WTC11 (cell line): ENCODE measurements around the gene ELN. TPM values are rescaled to one million over a fixed set of nuclear protein-coding genes. Genes with fewer than 3 reads are reported as not detected.
"Not testable (repeated sequence)": the region's sequence is repeated elsewhere in the genome, so short reads cannot be mapped to it uniquely, and the experiment has no call there.

Experiments used
- ATAC-seq: fragments of 200-7000 bp; cut with Tn5 transposase; 2 replicates; pipeline ENCODE4 v1.10.0; 2021; ENCODE audit warnings: mild to moderate bottlenecking, moderate library complexity
- CTCF ChIA-PET: fragments of 300-600 bp; sonication (Branson Sonifier 250); formaldehyde crosslinking; loops from one replicate; lab custom pipeline; 2021; ENCODE audit warnings: antibody characterized with exemption; lab: Charles Lee
- POLR2A ChIA-PET: fragments of 350-600 bp; sonication (Branson Sonifier 250); formaldehyde crosslinking; loops from one replicate; lab custom pipeline; 2021; ENCODE audit warnings: antibody characterized with exemption; lab: Charles Lee
- DNase-seq: peaks from one replicate; pipeline ENCODE4 v3.0.0; 2021; ENCODE audit warnings: low spot score
- H3K27ac Mint-ChIP-seq: 2 replicates; pipeline ENCODE4 v1.8.0; 2021; ENCODE audit warnings: mixed read lengths
- H3K27me3 Mint-ChIP-seq: 2 replicates; pipeline ENCODE4 v1.8.0; 2021; ENCODE audit warnings: low read depth, mild to moderate bottlenecking, moderate library complexity, mixed read lengths
- H3K36me3 Mint-ChIP-seq: 2 replicates; pipeline ENCODE4 v1.8.0; 2021; ENCODE audit warnings: mixed read lengths
- H3K4me1 Mint-ChIP-seq: 2 replicates; pipeline ENCODE4 v1.8.0; 2022; ENCODE audit warnings: mixed read lengths
- H3K4me3 Mint-ChIP-seq: 2 replicates; pipeline ENCODE4 v1.8.0; 2021; ENCODE audit warnings: mild to moderate bottlenecking, moderate library complexity, mixed read lengths
- H3K9me3 Mint-ChIP-seq: 2 replicates; pipeline ENCODE4 v1.8.0; 2021; ENCODE audit warnings: mixed read lengths
- ATF6 ChIP-seq: sonication (generic); formaldehyde crosslinking; IDR thresholded peaks from 2 replicates; pipeline ENCODE4 v1.8.1; 2023; ENCODE audit warnings: mild to moderate bottlenecking, missing genetic modification reagents
- CREM ChIP-seq: sonication (generic); formaldehyde crosslinking; IDR thresholded peaks from 2 replicates; pipeline ENCODE4 v1.8.1; 2022; ENCODE audit warnings: mild to moderate bottlenecking, missing genetic modification reagents, moderate library complexity
- CTCF ChIP-seq: fragments of 200-600 bp; IDR thresholded peaks from 2 replicates; pipeline ENCODE4 v1.8.0; 2022; ENCODE audit warnings: antibody characterized with exemption
- ERG ChIP-seq: fragments of 250-450 bp; sonication (Bioruptor Pico); IDR thresholded peaks from 2 replicates; pipeline ENCODE4 v1.8.0; 2021; ENCODE audit warnings: mild to moderate bottlenecking
- FOXK1 ChIP-seq: sonication (generic); formaldehyde crosslinking; IDR thresholded peaks from 2 replicates; pipeline ENCODE4 v1.8.0; 2022; ENCODE audit warnings: mild to moderate bottlenecking, moderate library complexity, missing genetic modification reagents
- GABPB1 ChIP-seq: sonication (generic); formaldehyde crosslinking; IDR thresholded peaks from 2 replicates; pipeline ENCODE4 v1.8.1; 2023; ENCODE audit warnings: mild to moderate bottlenecking, missing genetic modification reagents
- HMGA2 ChIP-seq: fragments of 250-450 bp; sonication (Bioruptor Pico); IDR thresholded peaks from 2 replicates; pipeline ENCODE4 v1.4.0; 2021; ENCODE audit warnings: mild to moderate bottlenecking, moderate library complexity
- HMGXB4 ChIP-seq: sonication (generic); formaldehyde crosslinking; IDR thresholded peaks from 2 replicates; pipeline ENCODE4 v1.8.1; 2023; ENCODE audit warnings: mild to moderate bottlenecking, moderate library complexity, missing genetic modification reagents
- NFYB ChIP-seq: sonication (generic); formaldehyde crosslinking; conservative IDR thresholded peaks from 2 replicates; pipeline ENCODE4 v1.8.0; 2022; ENCODE audit warnings: low read depth, missing genetic modification reagents
- RELA ChIP-seq: sonication (generic); formaldehyde crosslinking; IDR thresholded peaks from 2 replicates; pipeline ENCODE4 v1.8.1; 2022; ENCODE audit warnings: missing genetic modification reagents, mild to moderate bottlenecking, borderline replicate concordance
- SOX15 ChIP-seq: fragments of 250-450 bp; sonication (Bioruptor Pico); IDR thresholded peaks from 2 replicates; pipeline ENCODE4 v1.9.0; 2021; ENCODE audit warnings: mild to moderate bottlenecking
- TEAD4 ChIP-seq: sonication (generic); formaldehyde crosslinking; IDR thresholded peaks from 2 replicates; pipeline ENCODE4 v1.8.0; 2022; ENCODE audit warnings: mild to moderate bottlenecking, missing genetic modification reagents
- ZNF425 ChIP-seq: fragments of 250-450 bp; sonication (Bioruptor Pico); conservative IDR thresholded peaks from 2 replicates; pipeline ENCODE4 v1.9.0; 2021; ENCODE audit warnings: mild to moderate bottlenecking
- total RNA-seq: library from RNA; stranded (reverse); gene quantifications from 3 replicates; pipeline ENCODE4 v1.2.3, GENCODE V29; 2021

ELN gene
- total RNA-seq, 1 experiment from 2014 or later = 3.3 TPM

- CTCF ChIA-PET = interaction anchor here (1.3 to 3.0 kb wide), 2 partner anchors 15 to 201 kb away, joined by 3 to 12 read pairs; no protein-coding TSS in a partner anchor
- DNase-seq, H3K27me3 Mint-ChIP-seq: not testable (repeated sequence)
- TF ChIP-seq HMGA2 (CRISPR knock-in tag) = peak; percentile 76
- TF ChIP-seq, all 79 proteins: peak for 1; not testable (repeated sequence) for 78
- H3K9me3 Mint-ChIP-seq, H3K27ac Mint-ChIP-seq, ATAC-seq, H3K4me3 Mint-ChIP-seq, H3K36me3 Mint-ChIP-seq, H3K4me1 Mint-ChIP-seq, POLR2A ChIA-PET: not testable (repeated sequence)
Observed at GRCh38 chr7:74011421-74011820, 16.6 kb upstream of the ELN start.

GRCh38 chr7:74012842-74013249 lies 15.1 kb upstream of the ELN start:
- CTCF ChIA-PET = interaction anchor here (3.0 kb wide), 1 partner anchor 14 kb away, joined by 12 read pairs; no protein-coding TSS in a partner anchor
- TF ChIP-seq HMGXB4 (CRISPR knock-in tag) (no peak), FOXK1 (no peak), NFYB (CRISPR knock-in tag) (no peak), CTCF (no peak), ATF6 (CRISPR knock-in tag) (no peak), SOX15 (no peak), GABPB1 (CRISPR knock-in tag) (no peak), TEAD4 (no peak)
- Mint-ChIP-seq H3K4me1 (no peaks in the 10 kb centered on the region), H3K9me3 (no peaks in the 10 kb centered on the region), H3K36me3 (no peaks in the 10 kb centered on the region), H3K27ac (no peak overlapping the region), H3K27me3 (no peaks in the 10 kb centered on the region), H3K4me3 (no peak overlapping the region)
- POLR2A ChIA-PET = no interaction called here
- peak; percentile 54 for ATAC-seq
- DNase-seq = no peak

- Mint-ChIP-seq H3K27me3 (no peaks in the 10 kb centered on the region), H3K36me3 (no peaks in the 10 kb centered on the region), H3K27ac (no peak overlapping the region), H3K4me3 (no peak overlapping the region), H3K4me1 (peaks cover 5% of the 10 kb centered on the region), H3K9me3 (no peaks in the 10 kb centered on the region)
- ChIA-PET POLR2A (no interaction called here), CTCF (interaction anchor here (1.1 to 2.4 kb wide), 4 partner anchors 8 to 42 kb away, joined by 3 to 22 read pairs (median 4); partner anchors contain the start of gene ELN)
- DNase-seq (no peak), ATAC-seq (no peak)
- TF ChIP-seq ERG (CRISPR knock-in tag) = no peak
- TF ChIP-seq RELA = no peak
- TF ChIP-seq CREM (CRISPR knock-in tag) = no peak
- TF ChIP-seq ATF6 (CRISPR knock-in tag) = no peak
- no peak for TF ChIP-seq ZNF425 (CRISPR knock-in tag)
Observed at GRCh38 chr7:74013539-74014272, 14.3 kb upstream of the ELN start.
